ENCODE results near the gene MCU.
"Not testable (repeated sequence)": the region's sequence is repeated elsewhere in the genome, so short reads cannot be mapped to it uniquely, and the experiment has no call there.

Gene MCU, protein sequence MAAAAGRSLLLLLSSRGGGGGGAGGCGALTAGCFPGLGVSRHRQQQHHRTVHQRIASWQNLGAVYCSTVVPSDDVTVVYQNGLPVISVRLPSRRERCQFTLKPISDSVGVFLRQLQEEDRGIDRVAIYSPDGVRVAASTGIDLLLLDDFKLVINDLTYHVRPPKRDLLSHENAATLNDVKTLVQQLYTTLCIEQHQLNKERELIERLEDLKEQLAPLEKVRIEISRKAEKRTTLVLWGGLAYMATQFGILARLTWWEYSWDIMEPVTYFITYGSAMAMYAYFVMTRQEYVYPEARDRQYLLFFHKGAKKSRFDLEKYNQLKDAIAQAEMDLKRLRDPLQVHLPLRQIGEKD

GRCh38 chr10:72691863-72692743 lies at the start of gene MCU:
Gene MCU, plus strand, starts transcription at chr10:72692143. Its CDS starts 9 bp downstream, at chr10:72692152.
- DNase-seq (ENCODE audit: low spot score), result peak; percentile 98

DNA sequence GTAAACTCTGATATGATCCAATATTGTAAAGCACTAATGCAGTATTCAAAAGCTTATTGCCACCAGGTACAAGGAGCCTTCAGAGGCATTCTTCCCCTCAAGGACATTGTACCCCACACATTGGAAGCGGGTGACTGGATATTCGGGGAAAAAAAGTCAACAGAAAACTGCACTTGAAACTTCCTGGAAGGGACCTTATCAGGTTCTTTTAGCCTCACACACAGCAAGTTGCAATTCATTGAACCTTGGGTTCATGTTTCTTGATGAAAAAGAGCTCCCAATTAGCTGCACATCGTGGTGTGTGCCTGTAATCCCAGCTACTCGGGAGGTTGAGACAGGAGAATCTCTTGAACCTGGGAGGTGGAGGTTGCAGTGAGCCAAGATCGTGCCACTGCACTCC lies 49.6 kb upstream of the MCU start:
- DNase-seq (ENCODE audit: low spot score), result no peak

DNA sequence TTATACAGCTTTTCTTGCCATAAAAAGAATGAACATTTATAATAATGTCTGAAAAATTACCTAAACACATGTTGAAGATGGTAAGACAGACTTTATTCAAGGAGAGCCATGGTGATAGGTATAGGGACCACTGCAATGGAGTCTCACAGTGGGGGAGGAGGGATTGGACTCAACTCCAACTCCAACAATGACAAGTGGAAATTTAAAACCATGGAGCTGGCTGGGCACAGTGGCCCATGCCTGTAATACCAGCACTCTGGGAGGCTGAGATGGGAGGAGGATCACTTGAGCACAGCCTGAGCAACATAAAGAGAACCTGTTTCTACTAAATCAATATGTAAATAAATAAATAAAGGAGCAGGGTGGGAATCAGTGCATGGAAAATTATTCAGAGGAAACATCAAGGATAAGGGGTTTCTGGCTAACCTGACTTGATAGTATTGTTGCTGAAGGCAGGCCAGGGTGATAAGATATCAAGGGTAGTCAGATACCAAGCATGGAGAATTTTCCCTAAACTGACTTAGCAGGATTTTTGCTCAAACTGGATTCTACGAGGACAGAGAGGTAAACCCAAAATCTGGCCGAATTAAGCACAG lies 46.6 kb upstream of the MCU start:
- no peak for DNase-seq (ENCODE audit: low spot score)

DNA sequence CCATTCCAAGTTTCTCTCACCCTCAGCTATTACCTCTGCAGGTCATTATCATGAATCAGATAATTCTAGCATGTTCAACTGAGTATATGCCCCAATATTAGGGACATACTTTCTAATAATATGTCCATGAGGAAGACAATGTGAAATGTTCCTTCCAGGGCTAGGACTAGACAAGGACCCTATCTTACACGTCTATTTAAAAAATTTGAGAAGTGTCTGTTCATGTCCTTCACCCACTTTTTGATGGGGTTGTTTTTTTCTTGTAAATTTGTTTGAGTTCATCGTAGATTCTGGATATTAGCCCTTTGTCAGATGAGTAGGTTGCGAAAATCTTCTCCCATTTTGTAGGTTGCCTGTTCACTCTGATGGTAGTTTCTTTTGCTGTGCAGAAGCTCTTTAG lies 45.0 kb upstream of the MCU start:
- not testable (repeated sequence) for DNase-seq (ENCODE audit: low spot score)

GRCh38 chr10:72648301-72648700 lies 43.6 kb upstream of the MCU start:
- no peak for DNase-seq (ENCODE audit: low spot score)

DNA sequence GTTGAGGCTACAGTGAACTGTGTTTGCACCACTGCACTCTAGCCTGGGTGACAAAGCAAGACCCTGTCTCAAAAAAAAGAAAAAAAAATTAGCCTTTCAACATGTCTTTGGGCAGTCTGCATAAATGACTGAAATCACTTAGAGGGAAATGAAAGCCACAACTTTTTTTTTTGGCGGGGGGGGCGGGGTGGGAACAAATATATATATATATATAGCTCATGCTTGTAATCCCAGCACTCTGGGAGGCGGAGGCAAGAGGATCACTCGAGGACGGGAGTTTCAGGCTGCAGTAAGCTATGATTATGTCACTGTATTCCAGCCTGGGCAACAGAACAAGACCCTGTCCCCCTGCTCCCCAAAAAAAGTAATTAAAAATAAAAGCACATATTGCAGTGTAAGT lies 42.7 kb upstream of the MCU start:
- no peak for DNase-seq (ENCODE audit: low spot score)

GRCh38 chr10:72653383-72654096 lies 38.4 kb upstream of the MCU start:
- no peak for DNase-seq (ENCODE audit: low spot score)

GRCh38 chr10:72654720-72655119 lies 37.2 kb upstream of the MCU start:
- DNase-seq (ENCODE audit: low spot score), result no peak

DNA sequence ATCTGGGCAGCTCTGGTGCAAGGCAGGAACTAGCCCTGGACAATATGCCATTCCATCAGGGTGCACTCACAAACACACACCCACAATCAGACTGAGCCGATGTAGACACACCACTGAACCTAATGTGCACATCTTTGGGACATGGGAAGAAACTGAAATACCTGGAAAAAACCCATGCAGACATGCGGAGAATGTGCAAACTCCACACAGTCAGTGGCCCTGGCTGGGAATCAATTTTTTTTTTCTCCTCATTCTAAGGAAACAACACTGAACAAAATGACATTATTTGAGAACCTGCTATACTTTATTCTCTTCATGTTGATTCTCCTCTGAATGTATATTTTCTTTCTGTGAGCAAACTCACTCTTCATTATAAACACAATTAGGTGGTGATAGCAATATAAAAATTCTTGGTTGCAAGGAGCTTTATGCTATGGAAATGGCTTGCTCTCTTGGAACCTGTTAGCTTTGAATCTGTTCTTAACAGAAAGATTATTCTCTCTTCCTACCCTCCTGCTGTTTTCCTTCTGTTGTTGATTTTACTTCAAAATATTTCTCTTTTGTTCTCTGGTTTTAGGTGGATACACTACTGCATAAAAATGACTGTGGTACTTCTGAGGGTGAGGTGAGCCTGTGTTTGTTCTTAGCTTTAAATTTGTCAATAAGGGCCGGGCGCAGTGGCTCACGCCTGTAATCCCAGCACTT lies 33.1 kb upstream of the MCU start:
- no peak for DNase-seq (ENCODE audit: low spot score)

DNA sequence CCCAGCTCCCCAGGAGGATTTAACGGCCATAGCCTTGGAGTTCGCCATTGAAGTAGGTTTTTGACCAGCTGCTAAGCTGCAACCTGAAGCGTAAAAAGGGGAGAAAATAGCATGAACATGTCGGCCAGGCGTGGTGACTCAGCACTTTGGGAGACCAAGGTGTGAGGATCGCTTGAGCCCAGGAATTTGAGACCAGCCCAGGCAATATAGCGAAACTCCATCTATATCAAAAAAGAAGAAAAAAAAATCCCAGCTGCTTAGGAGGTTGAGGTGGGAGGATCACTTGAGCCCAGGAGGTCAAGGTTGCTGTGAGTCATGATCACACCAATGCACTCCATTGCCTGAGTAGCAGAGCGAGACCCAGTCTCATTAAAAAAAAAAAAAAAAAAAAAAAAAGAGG lies 32.2 kb upstream of the MCU start:
- no peak for DNase-seq (ENCODE audit: low spot score)

DNA sequence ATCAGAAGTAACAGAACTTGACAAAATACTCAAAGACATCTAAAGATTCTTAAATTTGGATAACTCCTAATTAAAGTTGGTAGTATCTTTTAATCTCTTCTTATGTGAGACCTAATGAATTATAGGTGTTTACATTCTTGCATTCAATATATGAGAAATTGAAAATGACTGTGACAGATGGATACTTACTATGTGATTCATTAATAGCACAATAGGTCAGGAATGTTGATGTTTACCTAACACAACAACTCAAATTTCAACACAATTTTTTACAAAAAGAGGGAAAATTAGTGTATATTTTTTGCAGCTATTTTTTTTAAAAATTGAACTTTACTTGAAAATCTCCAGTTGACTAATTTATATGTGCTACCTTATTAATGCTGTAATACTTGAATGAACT lies 31.7 kb upstream of the MCU start:
- no peak for DNase-seq (ENCODE audit: low spot score)

DNA sequence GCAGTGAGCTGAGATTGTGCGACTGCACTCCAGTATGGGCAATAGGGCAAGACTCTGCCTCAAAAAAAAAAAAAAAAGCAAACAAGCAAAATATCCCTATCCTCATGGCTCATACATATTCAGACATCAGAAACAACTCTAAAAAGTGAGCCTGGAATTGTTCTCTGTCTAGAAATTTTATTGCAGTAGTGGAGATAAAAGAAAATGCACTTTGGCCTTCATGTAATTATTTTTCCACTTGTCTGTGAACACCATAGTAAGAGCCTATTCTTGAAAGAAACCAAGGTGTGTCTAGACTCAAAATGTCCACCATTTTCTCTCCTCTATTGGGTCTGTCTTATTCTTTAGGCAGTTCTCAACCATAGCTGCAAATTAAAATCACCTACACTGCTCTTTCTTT lies 30.5 kb upstream of the MCU start:
- DNase-seq (ENCODE audit: low spot score), result no peak

GRCh38 chr10:72663971-72664370 lies 28.0 kb upstream of the MCU start:
- DNase-seq (ENCODE audit: low spot score), result no peak

GRCh38 chr10:72665925-72666324 lies 26.0 kb upstream of the MCU start:
- DNase-seq (ENCODE audit: low spot score), result no peak

DNA sequence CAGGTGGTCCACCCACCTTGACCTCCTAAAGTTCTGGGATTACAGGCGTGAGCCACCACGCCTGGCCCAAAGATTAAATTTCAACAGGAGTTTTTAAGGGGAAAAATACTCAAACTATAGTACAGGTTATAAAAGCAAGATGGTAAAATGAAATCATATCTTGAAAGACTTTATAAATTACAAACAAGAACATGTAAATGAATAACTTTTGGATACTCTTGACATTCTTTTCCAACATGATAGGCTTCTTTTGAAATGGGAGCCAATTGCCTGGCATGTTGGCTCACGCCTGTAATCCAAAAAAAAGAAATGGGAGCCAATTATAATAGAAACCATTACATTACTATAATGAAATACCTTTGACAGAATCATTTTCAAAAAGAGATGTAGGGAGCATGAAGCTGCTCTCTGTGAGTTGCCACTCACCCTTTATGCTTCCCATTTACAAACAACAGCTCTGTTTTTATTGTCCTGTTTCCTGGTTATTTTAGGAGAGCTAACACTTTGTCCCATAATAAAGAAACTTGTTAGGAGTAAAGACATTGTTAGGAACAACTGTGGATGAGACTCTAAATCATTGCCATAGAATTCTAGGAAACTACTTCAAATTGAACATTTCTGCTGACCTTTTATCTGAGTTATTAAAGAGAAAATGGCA lies 24.6 kb upstream of the MCU start:
- DNase-seq (ENCODE audit: low spot score), result no peak

DNA sequence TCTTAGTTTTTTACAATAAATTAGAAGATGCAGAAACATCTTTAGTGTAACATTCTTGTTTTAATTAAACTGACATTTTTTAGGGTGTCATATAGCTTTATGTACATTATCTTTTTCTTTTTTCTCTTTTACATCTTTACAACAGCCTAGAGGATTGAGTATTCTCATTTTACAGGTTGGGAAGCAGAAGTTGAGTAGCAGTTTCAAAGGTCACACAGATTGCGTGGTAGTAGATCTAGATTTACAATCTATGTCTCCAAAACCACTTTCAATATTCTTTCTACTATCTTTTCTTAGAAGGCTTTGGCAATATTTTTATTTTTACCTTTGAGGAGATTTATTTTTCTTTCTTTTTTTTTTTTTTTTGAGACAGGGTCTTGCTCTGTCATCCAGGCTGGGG lies 18.7 kb upstream of the MCU start:
- no peak for DNase-seq (ENCODE audit: low spot score)

- DNase-seq (ENCODE audit: low spot score), result not testable (repeated sequence)
These were observed 17.8 kb upstream of the MCU start for GRCh38 chr10:72674174-72674573.

- DNase-seq (ENCODE audit: low spot score), result no peak
These were observed 12.1 kb upstream of the MCU start for GRCh38 chr10:72679838-72680241.

DNA sequence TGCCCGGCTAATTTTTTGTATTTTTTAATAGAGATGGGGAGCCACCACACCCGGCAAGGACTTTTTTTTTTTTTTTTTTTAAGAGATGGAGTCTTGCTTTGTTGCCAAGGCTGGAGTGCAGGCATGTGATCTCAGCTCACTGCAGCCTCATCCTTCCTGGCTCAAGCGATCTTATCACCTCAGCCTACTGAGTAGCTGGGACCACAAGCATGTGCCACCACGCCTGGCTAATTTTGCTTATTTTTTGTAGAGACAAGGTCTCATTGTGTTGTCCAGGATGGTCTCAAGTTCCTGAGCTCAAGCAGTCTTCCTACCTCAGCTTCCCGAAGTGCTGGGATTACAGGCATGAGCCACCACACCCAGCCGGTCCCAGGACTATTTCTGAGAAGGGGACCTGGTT lies 9.3 kb upstream of the MCU start:
- DNase-seq (ENCODE audit: low spot score), result no peak

DNA sequence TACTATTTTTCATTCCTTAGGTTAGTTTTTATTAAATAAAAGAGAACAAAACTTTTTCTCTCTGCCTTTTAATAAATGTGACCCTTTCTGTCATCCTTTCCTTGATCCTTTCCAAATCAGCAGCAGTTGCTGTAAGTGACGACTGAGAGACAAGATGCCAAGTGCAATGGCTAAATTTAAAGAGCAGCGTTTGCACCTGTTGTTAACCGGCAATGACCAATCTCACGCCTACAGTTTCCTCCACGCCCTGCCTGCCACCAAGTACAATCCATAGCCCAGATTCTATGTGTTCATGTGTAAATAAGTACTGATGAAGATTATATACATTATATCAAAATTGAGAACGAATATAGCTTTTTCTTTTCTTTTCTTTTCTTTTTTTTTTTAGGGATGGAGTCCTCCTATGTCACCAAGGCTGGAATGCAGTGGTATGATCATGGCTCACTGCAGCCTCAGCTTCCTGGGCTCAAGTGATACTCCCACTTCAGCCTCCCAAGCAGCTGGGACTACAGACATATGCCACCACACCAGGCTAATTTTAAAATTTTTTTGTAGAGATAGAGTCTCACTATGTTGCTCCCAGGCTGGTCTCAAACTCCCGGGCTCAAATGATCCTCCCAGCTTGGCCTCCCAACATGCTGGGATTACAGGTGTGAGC lies 6.5 kb upstream of the MCU start:
- no peak for DNase-seq (ENCODE audit: low spot score)

GRCh38 chr10:72686430-72686829 lies 5.5 kb upstream of the MCU start:
- DNase-seq (ENCODE audit: low spot score), result not testable (repeated sequence)
